ENCODE measurements around the gene SPATA2L.

GRCh38 chr16:89709716-89710432, 8.4 kb upstream of the SPATA2L start:
- no peak for TF ChIP-seq CTCF (IDR thresholded peaks at IDR 0.05 in 2 of 3, conservative IDR thresholded peaks at IDR 0.05 in 1 of 3; ENCODE audit: control insufficient read depth in 2 of 3, extremely low read depth in 1 of 3, insufficient read depth in 1 of 3, low read depth in 3 of 3, low read length in 3 of 3)
- TF ChIP-seq, protein P1, sequence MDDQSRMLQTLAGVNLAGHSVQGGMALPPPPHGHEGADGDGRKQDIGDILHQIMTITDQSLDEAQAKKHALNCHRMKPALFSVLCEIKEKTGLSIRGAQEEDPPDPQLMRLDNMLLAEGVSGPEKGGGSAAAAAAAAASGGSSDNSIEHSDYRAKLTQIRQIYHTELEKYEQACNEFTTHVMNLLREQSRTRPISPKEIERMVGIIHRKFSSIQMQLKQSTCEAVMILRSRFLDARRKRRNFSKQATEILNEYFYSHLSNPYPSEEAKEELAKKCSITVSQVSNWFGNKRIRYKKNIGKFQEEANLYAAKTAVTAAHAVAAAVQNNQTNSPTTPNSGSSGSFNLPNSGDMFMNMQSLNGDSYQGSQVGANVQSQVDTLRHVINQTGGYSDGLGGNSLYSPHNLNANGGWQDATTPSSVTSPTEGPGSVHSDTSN (IDR thresholded peaks at IDR 0.05; ENCODE audit: insufficient replicate concordance, low read depth, low read length) = no peak
- TF ChIP-seq EZH2 (IDR thresholded peaks at IDR 0.05; ENCODE audit: borderline replicate concordance, control insufficient read depth, low read depth, low read length) = no peak
- TF ChIP-seq NR2C2 (IDR thresholded peaks at IDR 0.05; ENCODE audit: borderline replicate concordance, control insufficient read depth, insufficient read length, low read depth) = no peak
- TF ChIP-seq MAX (IDR thresholded peaks at IDR 0.05; ENCODE audit: low read depth, low read length) = no peak
- TF ChIP-seq TCF12 (IDR thresholded peaks at IDR 0.05; ENCODE audit: low read depth, low read length) = no peak
- TF ChIP-seq NFYA (IDR thresholded peaks at IDR 0.05; ENCODE audit: borderline replicate concordance, low read depth, low read length) = no peak
- no peak for TF ChIP-seq SIN3A (IDR thresholded peaks at IDR 0.05; ENCODE audit: low read depth, low read length)
- no peak for TF ChIP-seq RAD21 (IDR thresholded peaks at IDR 0.05; ENCODE audit: insufficient read depth, low read depth, low read length)
- no peak for TF ChIP-seq POLR2A (IDR thresholded peaks at IDR 0.05; ENCODE audit: low read depth, low read length)
